ENCODE data around the gene ZNF280D.

- TF ChIP-seq EZH2phosphoT487 (IDR thresholded peaks at IDR 0.05; ENCODE audit: insufficient read depth, low read depth) (no peak), EZH2 (IDR thresholded peaks at IDR 0.05; ENCODE audit: insufficient read depth, poor library complexity, severe bottlenecking) (no peak)
These were observed 131.1 kb downstream of the ZNF280D start for GRCh38 chr15:56602253-56602652.

Measured in GM23248 (cell line).